PC-3 (cell line): Measurements from ENCODE around the gene CRYGN. TPM values are rescaled to one million over a fixed set of nuclear protein-coding genes. Genes with fewer than 3 reads are reported as not detected.

ENCODE experiments used
- ATAC-seq: fragments of 200-7000 bp; cut with Tn5 transposase; 2 replicates; pipeline ENCODE4 v1.9.1; 2020; ENCODE audit warnings: mild to moderate bottlenecking, moderate library complexity
- BruUV-seq: library from RNA; stranded (reverse); fragments of 400-500 nt; replicated peaks from 2 replicates; lab custom pipeline; 2021; lab: Mats Ljungman, UMichigan
- CTCF ChIA-PET: fragments of 300-600 bp; sonication (Branson Sonifier 250); formaldehyde crosslinking; loops from one replicate; lab custom pipeline; 2022; ENCODE audit warnings: antibody characterized with exemption; lab: Charles Lee
- POLR2A ChIA-PET: fragments of 300-600 bp; sonication (Branson Sonifier 250); formaldehyde crosslinking; loops from one replicate; lab custom pipeline; 2022; ENCODE audit warnings: antibody characterized with exemption; ENCODE audit not compliant: unreplicated experiment; lab: Charles Lee
- DNase-seq: peaks from one replicate; pipeline ENCODE4 v3.0.0-alpha.2; 2015
- H2AFZ ChIP-seq: fragments of 300-600 bp; sonication (generic); 2 replicates; pipeline ENCODE4 v1.6.0; 2016; ENCODE audit warnings: antibody characterized with exemption, low read length
- H3F3A ChIP-seq: fragments of 300-600 bp; sonication (generic); one replicate; pipeline ENCODE4 v1.6.0; 2017; ENCODE audit warnings: antibody characterized with exemption, low read length, control low read depth, mild to moderate bottlenecking; ENCODE audit not compliant: unreplicated experiment
- H3K27ac ChIP-seq: fragments of 300-600 bp; sonication (generic); 2 replicates; pipeline ENCODE4 v1.5.1; 2016; ENCODE audit warnings: mild to moderate bottlenecking, low read length
- H3K27me3 ChIP-seq: fragments of 300-600 bp; sonication (generic); 2 replicates; pipeline ENCODE4 v1.6.1; 2016; ENCODE audit warnings: low read length, mixed read lengths
- H3K36me3 ChIP-seq: fragments of 300-600 bp; sonication (generic); 2 replicates; pipeline ENCODE4 v1.6.1; 2016; ENCODE audit warnings: low read depth, mixed run types, low read length, mixed read lengths
- H3K4me1 ChIP-seq: fragments of 300-600 bp; sonication (generic); 2 replicates; pipeline ENCODE4 v1.5.1; 2016; ENCODE audit warnings: low read length; ENCODE audit not compliant: insufficient read depth
- H3K4me2 ChIP-seq: fragments of 300-600 bp; sonication (generic); 2 replicates; pipeline ENCODE4 v1.6.0; 2016; ENCODE audit warnings: low read length
- H3K4me3 ChIP-seq: fragments of 300-600 bp; sonication (generic); 2 replicates; pipeline ENCODE4 v1.5.1; 2016; ENCODE audit warnings: mild to moderate bottlenecking, low read length, mixed read lengths
- H3K79me2 ChIP-seq: fragments of 300-600 bp; sonication (generic); 2 replicates; pipeline ENCODE4 v1.6.1; 2017; ENCODE audit warnings: low read length, mixed read lengths
- H3K9ac ChIP-seq: fragments of 300-600 bp; sonication (generic); 2 replicates; pipeline ENCODE4 v1.6.0; 2016; ENCODE audit warnings: mild to moderate bottlenecking, low read length
- H3K9me2 ChIP-seq: fragments of 300-600 bp; sonication (generic); replicated peaks from 2 replicates; pipeline ENCODE4 v1.6.1; 2016; ENCODE audit warnings: mixed run types, low read length, mixed read lengths
- H3K9me3 ChIP-seq: fragments of 300-600 bp; sonication (generic); 2 replicates; pipeline ENCODE4 v1.6.1; 2016; ENCODE audit warnings: low read length, mixed read lengths
- H4K20me1 ChIP-seq: fragments of 300-600 bp; sonication (generic); 2 replicates; pipeline ENCODE4 v1.6.1; 2016; ENCODE audit warnings: low read length, mixed read lengths
- CTCF ChIP-seq: fragments of 300-600 bp; sonication (generic); conservative IDR thresholded peaks from 2 replicates; pipeline ENCODE4 v1.5.1; 2017; ENCODE audit warnings: antibody characterized with exemption, low read depth, mild to moderate bottlenecking, low read length
- EZH2 ChIP-seq: fragments of 300-600 bp; sonication (generic); IDR thresholded peaks from one replicate; pipeline ENCODE4 v1.6.1; 2017; ENCODE audit warnings: antibody characterized with exemption, mild to moderate bottlenecking, low read length; ENCODE audit not compliant: unreplicated experiment
- EZH2phosphoT487 ChIP-seq: fragments of 300-600 bp; sonication (generic); IDR thresholded peaks from 2 replicates; pipeline ENCODE4 v1.6.1; 2018; ENCODE audit warnings: mild to moderate bottlenecking, antibody characterized with exemption, low read length, borderline replicate concordance
- intact Hi-C: fragments of 100-400 bp; cut with micrococcal nuclease; formaldehyde crosslinking; loops from 2 replicates; pipeline ENCODE4 v1.9.0; 2023
- total RNA-seq: library from RNA; depleted of rRNA; stranded (reverse); fragments of >200 nt; gene quantifications from 2 replicates; pipeline ENCODE4 v1.2.3, GENCODE V29; 2014

CRYGN gene
- total RNA-seq, 1 experiment from 2014 or later = 0.11 TPM

- Histone ChIP-seq H3K9me2 (no peaks in the 10 kb centered on the region), H3K79me2 (peaks cover 95% of the 10 kb centered on the region), H3K9me3 (no peaks in the 10 kb centered on the region), H3K4me3 (no peak overlapping the region), H3K4me1 (peaks cover 9% of the 10 kb centered on the region; the same call in 1 of the 2 replicates), H4K20me1 (peaks cover 24% of the 10 kb centered on the region; the same call in 1 of the 2 replicates), H2AFZ (no peak overlapping the region), H3K9ac (no peak overlapping the region), H3F3A (no peaks in the 10 kb centered on the region), H3K27me3 (no peaks in the 10 kb centered on the region), H3K4me2 (no peak overlapping the region), H3K36me3 (peaks cover 51% of the 10 kb centered on the region; the same call in 1 of the 2 replicates), H3K27ac (no peak overlapping the region)
- ATAC-seq (no peak), DNase-seq (no peak)
- CTCF ChIA-PET = no interaction called here
- TF ChIP-seq CTCF (no peak), EZH2phosphoT487 (no peak), EZH2 (no peak)
- BruUV-seq = no TSS peak
- POLR2A ChIA-PET = no interaction called here
- intact Hi-C loops = no loop called here
Measured at GRCh38 chr7:151477867-151478266, 37.9 kb upstream of the CRYGN start.

DNA sequence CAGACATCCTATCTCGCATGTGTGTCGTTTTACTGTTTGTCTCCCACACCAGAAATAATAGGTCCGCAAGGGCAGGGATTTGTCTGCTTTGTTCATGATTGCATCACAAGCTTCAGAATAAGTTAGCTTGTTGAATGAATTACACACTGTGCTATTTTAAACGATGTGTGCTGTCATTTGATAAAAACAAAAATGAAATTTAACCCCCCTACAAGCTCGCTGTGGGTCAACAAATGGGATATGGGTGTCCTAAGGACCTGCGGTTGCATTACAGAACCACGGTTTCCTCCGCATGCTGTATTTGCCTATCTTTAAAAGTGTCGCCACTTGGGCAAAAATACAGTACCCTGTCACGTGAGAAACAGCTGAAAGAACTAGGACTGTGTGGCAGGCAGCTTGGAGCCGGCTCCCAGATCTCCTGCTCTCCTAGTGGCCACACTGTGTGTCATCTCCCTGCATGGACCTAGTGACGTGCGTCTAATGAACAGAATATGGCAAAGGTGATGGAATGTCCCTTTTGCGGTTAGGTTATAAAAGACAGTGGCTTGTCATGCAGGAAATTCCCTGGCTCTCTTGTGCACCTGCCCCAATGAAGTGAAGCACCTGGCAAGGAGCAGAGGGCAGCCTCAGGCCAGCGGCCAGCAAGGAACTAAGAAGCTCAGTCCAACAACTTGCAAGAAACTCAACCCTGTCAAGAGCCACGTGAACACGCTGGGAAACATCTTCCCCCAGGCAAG lies 32.9 kb upstream of the CRYGN start:
- peaks cover 69% of the 10 kb centered on the region for H3K79me2 ChIP-seq
- POLR2A ChIA-PET = no interaction called here
- intact Hi-C loops = no loop called here

More for the DNA sequence above, 32.9 kb upstream of the CRYGN start:
- ATAC-seq = no peak
- Histone ChIP-seq H2AFZ (no peak overlapping the region), H3K4me3 (no peak overlapping the region), H3K4me1 (peaks cover 9% of the 10 kb centered on the region; the same call in 1 of the 2 replicates), H3K9ac (no peak overlapping the region), H4K20me1 (peaks cover 17% of the 10 kb centered on the region; the same call in 1 of the 2 replicates), H3K36me3 (peaks cover 79% of the 10 kb centered on the region), H3K9me2 (no peaks in the 10 kb centered on the region), H3K27ac (peak overlapping the region; percentile 17; the same call in 1 of the 2 replicates), H3K27me3 (no peaks in the 10 kb centered on the region), H3F3A (peaks cover 4% of the 10 kb centered on the region), H3K9me3 (no peaks in the 10 kb centered on the region), H3K4me2 (no peak overlapping the region)
- no TSS peak for BruUV-seq
- no peak for TF ChIP-seq EZH2
- TF ChIP-seq CTCF = no peak
- no peak for TF ChIP-seq EZH2phosphoT487
- DNase-seq = peak; percentile 33
- CTCF ChIA-PET = no interaction called here
